Measurements from ENCODE around the gene RYR2.

DNA sequence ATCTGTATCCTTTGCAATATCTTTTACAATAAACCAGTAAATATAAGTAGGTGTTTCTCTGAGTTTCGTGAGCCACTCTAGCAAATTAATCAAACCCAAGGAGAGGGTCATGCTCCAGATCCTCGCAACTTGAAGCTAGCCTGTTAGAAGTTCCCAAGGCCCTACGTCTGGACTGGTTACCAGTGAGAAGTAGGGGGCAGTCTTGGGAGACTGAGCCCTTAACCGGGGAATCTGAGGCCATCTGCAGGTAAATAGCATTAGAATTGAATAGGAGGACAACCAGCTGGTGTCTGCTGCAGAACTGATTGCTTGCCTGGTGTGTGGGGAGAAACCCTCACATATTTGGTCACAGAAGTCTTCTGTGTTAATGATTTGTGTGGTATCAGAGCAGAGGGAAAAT is 190.5 kb downstream of the RYR2 start:
- no peak for TF ChIP-seq POLR2A (IDR thresholded peaks at IDR 0.05)
- no peak for TF ChIP-seq CTCF (IDR thresholded peaks at IDR 0.05)

Measured in breast epithelium (tissue), 3 donors.